ENCODE results near the gene CBX3.
"Not testable (repeated sequence)": the region's sequence is repeated elsewhere in the genome, so short reads cannot be mapped to it uniquely, and the experiment has no call there.

The CBX3 gene

GRCh38 chr7:26170663-26171062 is 30.9 kb upstream of the CBX3 start:
- no peak for DNase-seq (ENCODE audit: low read depth)

DNA sequence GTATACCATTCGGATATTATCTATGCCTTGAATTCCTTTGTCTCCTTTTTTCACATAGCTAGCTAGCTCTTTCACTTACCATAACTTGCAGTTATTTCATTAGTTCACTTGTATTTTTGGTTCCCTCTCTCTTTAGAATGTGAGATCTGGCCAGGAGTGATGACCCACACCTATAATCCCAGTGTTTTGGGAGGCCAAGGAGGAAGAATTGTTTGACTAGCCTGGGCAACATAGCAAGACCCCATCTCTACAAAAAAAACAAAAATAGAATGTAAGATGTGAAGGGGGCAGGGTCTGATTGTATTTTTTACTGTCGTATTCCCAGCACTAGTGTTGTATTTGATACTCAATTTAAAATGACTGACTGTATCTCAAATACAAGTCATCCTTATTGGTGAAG is 29.9 kb upstream of the CBX3 start:
- DNase-seq (ENCODE audit: low read depth): no peak

DNA sequence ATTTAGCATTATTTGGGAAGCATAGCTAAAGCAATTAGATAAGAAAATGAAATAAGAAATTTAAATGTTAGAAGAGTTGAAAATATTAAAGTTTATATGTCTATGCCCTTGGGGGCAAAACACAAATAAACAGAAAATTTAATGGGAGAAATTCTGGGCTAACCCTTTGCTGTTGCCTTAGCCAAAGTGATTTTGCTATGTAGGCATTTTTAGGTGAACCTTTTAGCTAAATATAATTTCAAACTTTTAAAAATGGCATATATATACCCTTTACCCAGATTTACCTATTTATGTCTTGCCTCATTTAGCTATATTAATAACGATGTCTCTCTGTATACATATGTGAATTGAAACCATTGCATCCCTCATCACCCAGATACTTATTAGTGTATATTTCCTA is 29.5 kb upstream of the CBX3 start:
- DNase-seq (ENCODE audit: low read depth): no peak

- DNase-seq (ENCODE audit: low read depth): not testable (repeated sequence)
These were observed 25.6 kb upstream of the CBX3 start for GRCh38 chr7:26175903-26176302.

GRCh38 chr7:26176696-26177095 is 24.8 kb upstream of the CBX3 start:
- not testable (repeated sequence) for DNase-seq (ENCODE audit: low read depth)

DNA sequence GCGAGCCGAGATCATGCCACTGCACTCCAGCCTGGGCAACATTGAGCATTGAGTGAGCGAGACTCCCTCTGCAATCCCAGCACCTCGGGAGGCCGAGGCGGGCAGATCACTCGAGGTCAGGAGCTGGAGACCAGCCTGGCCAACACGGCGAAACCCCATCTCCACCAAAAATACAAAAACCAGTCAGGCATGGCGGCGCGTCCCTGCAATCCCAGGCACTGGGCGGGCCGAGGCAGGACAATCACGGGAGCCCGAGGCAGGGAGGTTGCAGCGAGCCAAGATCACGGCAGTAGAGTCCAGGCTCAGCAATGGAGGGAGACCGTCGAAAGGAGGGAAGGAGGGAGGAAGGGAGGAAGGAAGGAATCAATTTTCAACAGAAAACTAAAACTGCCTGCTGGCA is 24.3 kb upstream of the CBX3 start:
- DNase-seq (ENCODE audit: low read depth): not testable (repeated sequence)

GRCh38 chr7:26178272-26178960 is 23.1 kb upstream of the CBX3 start:
- DNase-seq (ENCODE audit: low read depth): no peak

- DNase-seq (ENCODE audit: low read depth): no peak
These were observed 22.1 kb upstream of the CBX3 start for GRCh38 chr7:26179422-26179821.

DNA sequence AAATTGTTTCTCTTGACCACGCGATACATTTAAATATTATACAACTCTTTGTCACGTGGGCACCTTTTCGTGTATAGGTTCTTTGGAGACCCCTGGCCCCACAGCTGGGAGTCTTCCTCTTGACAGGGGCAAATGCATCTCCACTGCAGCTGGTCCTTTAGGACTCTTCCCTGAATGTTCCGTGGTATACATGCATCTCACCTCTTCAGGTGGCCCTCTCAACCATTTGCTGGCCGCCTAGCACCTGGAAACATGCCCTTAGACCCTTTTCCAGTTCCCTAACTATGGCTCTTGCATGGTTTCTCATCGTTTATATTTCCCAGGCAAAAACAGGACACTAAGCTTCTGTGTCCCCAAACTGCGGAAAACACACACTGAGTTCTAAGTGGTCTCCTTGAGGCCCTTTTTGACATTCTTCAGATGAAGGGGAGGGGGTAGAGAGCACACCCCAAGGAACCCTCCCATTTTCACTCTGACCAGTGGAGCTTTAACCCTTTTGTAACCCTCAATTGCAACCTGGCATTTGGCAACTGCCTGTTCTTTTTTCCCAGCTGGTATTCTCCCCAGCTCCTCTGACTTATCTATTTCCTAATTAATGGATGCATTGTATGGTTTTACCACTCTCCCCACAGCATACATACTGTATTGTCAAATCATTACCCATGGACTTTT is 21.6 kb upstream of the CBX3 start:
- no peak for DNase-seq (ENCODE audit: low read depth)

DNA sequence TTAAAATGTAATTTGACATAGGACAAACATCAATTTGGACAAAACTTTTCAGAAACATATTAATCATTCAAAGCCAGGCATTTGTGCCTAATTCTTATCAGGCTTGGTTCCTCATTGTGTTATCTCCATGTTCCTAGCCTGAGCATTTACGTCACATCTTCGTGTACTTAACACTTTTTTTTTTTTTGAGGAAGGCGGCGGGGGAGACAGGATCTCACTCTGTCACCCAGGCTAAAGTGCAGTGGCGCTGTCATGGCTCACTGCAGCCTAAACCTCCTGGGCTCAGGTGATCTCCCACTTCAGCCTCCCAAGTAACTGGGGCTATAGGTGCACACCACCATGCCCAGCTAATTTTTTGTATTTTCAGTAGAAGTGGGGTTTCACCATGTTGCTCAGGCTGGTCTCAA is 20.8 kb upstream of the CBX3 start:
- no peak for DNase-seq (ENCODE audit: low read depth)

DNA sequence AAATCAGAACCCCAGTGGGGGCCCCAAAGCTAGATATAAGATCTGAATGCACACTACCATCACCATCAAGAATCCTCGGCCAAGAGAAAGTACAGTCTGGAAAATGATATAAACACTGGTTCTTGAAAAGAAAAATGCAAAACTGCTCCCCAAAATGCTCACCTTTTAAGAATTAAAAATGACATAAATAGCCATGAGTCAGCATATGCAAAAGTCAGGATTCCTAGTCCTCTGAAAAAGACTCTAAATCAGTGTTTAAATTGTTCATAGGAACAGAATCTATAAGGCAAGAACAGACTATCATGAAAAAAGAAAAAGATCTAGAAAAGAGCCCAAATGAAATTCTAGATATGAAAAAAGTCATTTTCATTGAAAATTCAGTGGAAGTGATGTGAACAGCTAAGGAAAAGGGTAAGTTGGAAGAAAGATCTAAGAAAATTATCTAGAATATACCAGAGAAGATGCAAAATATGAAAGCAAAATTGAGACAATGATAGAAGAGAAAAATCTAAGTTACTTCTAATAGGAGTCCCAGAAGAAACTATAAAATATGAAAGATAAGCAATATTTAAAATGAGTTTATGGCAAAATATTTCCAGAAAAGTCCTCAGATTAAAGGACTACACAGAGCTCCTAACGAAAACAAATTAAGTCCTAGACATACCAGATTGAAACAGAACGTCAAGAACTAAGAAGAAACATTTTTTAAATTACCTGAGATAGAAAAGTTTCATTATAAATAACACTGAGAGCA is 19.9 kb upstream of the CBX3 start:
- no peak for DNase-seq (ENCODE audit: low read depth)

- DNase-seq (ENCODE audit: low read depth): no peak
These were observed 19.3 kb upstream of the CBX3 start for GRCh38 chr7:26182283-26182682.

DNA sequence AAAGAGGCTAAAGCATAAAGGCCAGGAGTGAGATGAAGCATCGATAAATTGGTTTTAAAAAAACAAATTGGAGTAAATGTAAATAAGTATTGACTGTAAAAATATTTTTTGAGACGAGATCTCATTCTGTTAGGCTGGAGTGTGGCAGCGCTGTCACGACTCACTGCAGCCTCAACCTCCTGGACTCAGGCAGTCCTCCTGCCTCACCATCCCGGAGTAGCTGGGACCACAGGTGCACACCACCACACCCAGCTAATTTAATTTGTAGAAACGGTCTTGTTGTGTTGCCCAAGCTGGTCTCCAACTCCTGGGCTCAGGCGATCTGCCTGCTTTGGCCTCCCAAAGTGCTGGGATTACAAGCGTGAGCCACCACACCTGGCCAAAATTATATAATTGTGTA is 18.8 kb upstream of the CBX3 start:
- no peak for DNase-seq (ENCODE audit: low read depth)

DNA sequence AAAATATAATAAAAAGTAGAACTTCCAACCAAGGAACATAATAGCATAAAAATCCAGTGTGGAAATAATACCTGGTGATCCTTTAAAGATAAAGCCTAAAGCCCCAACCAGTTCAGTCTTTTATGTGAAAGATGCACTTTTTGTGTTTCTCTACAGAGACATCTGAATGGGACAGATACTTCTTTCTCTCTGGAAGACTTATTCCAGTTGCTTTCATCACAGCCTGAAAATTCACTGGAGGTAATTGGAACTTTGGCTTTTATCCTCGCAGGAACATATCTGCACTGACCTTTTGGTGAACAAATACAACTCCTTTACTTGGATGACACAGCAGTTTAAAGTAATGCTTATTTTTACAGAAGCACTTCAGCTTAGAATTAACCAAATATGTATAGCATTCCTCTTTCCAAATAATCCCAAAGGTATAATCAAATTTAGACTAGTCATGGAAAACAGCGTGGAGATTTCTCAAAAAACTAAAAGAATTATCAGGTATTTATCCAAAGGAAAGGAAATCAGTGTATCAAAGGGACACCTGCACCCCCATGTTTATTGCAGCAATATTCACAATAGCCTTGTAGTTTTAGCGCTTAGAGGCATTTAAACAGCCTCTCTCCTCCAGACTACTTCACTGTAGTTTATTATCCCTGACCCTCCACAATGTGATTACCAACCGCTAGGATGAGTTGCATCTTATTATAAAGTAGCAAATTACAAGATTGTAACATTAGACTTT is 17.8 kb upstream of the CBX3 start:
- DNase-seq (ENCODE audit: low read depth): no peak

GRCh38 chr7:26184281-26185101 is 17.1 kb upstream of the CBX3 start:
- not testable (repeated sequence) for DNase-seq (ENCODE audit: low read depth)

GRCh38 chr7:26185131-26185843 is 16.3 kb upstream of the CBX3 start:
- DNase-seq (ENCODE audit: low read depth): no peak

DNA sequence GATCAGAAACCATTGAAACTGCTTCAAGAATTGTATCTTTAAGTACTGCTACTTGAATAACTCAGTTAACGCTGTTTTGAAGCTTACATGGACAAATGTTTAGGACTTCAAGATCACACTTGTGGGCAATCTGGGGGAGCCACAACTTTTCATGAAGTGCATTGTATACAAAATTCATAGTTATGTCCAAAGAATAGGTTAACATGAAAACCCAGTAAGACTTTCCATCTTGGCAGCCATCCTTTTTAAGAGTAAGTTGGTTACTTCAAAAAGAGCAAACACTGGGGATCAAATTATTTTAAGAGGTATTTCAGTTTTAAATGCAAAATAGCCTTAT is 15.7 kb upstream of the CBX3 start:
- DNase-seq (ENCODE audit: low read depth): no peak

DNA sequence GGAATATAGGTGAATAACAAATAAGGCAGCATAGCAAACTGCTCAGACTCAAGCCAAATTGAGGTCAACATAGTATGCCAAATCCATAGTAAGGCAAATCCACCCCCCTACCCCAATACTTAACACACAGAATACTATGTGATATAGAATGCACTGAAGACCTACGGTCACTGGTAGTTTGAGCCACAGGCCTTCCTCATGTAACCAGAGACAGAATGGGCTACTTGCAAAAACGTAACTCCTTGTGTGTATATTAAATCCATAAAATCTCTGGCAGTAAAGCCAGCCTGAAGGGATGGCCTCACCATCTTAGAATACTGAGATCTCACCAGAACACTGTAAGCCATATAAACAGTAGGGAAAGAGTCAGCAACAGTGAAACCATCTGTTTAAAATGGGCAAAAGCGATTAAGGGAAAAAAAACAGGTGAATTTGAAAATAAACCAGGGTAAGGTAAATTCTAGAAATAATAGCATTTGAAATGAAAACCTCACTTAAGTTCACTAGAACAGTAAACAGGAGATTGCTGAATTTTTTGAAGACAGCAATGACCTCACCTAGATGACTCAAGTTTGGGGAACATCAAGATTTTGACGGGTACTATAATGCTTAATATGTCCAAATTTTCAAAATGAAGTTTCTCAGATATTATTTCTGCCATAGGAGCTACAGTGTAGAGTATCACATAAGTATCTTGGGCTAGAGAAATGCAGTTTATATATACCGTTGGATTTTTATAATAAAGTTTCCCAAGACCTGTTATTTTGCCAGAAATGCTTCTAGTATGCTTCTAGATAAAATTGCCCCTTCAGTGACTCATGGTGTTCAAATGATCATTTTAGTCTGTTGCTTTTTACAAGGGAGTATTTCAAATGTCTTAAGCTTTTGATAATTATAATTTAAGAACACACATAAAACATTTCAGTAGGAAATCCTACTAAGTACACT is 14.9 kb upstream of the CBX3 start:
- DNase-seq (ENCODE audit: low read depth): no peak

DNA sequence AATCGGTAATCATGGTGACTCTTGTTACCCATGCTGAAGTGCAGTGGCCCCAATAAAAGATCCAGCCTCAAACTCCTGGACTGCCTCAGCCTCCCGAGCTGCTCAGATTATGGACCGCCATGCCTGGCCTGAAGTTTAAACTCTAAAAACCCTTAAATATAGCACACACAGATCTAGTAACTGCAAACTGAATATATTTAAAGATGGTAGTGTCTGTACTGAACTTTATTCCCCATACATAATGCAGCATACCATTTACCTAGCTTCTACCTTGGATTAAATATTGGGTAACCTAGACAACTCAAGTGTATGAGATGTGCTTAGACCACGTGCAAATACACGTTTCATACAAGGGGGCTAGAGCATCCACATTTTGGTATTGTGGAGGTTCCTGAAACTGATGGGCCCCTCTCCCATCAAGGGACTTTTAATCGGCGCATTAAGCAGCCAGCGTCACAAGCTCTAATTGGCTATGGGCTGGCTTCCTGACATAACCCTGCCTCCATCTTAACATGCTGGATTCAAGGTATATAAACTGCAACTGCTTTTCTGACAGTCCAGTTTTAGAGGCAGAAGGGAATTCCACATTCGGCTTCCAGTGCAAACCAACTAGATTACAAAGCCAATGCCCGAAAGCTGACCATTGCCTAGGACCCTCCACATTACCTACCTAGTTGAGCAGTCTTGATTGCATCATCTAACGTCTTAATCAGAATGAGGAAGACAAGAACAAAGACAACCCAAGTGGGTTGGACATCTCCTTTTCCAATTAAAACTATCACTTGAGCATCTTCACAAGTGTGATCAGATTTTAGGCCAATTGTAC is 14.0 kb upstream of the CBX3 start:
- DNase-seq (ENCODE audit: low read depth): no peak

All from stromal cell of bone marrow (primary cell).